ENCODE measurements around the gene PODXL2.
"Not testable (repeated sequence)": the region's sequence is repeated elsewhere in the genome, so short reads cannot be mapped to it uniquely, and the experiment has no call there.

Gene PODXL2

DNA sequence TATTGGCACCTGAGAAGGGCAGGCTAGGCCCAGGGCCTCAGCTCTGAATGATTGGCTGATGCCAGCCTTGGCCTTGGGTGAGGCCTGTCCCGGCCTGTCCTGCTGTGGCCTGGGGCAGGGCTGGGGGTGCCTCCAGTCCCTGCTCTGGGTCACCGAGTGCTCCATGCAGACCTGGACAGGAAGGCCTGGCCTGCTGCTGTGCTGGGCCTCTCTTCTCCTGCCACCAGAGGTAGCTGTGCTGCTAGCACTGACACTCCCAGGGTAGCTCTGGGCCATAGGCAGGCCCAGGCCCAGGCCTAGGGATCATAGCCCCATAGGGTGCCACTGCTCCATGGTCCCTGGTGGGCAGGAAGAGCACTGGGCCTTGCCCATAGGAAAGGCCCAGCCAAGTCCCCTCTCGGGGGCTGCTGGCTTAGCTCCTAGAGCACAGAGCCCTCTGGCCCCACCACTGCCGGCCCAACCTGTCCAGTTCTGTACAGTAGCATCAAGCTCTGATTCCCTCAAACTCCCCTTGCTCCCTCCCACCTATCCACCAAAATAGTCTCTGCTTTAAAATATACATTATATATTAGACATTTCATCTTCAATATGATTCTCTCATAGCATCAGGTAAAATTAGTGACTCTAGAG, 62.0 kb downstream of the PODXL2 start:
- no peak for DNase-seq (ENCODE audit: low read depth)

DNA sequence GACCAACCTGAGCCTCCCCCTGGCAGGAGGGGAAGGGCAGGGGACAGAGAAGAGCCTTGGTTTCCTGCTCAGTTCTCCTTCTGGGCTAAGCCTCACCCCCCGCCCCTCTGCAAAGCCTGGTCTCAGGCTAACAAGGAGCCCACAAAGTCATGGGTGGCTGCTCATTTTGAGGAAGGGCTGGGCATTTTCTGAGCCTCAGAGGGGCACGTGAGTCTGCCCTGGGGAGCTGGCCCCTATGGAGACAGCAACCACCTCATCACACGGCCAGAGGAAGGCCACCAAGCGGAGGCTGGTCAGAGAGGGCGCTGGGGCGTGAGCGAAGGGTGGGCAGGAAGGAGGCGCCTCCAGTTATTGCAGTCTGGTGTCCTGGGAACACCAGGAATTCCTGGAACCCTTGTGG, 62.5 kb downstream of the PODXL2 start:
- DNase-seq (ENCODE audit: low read depth): no peak

- DNase-seq (ENCODE audit: low read depth): no peak
Measured at GRCh38 chr3:127691974-127692373, 63.0 kb downstream of the PODXL2 start.

DNA sequence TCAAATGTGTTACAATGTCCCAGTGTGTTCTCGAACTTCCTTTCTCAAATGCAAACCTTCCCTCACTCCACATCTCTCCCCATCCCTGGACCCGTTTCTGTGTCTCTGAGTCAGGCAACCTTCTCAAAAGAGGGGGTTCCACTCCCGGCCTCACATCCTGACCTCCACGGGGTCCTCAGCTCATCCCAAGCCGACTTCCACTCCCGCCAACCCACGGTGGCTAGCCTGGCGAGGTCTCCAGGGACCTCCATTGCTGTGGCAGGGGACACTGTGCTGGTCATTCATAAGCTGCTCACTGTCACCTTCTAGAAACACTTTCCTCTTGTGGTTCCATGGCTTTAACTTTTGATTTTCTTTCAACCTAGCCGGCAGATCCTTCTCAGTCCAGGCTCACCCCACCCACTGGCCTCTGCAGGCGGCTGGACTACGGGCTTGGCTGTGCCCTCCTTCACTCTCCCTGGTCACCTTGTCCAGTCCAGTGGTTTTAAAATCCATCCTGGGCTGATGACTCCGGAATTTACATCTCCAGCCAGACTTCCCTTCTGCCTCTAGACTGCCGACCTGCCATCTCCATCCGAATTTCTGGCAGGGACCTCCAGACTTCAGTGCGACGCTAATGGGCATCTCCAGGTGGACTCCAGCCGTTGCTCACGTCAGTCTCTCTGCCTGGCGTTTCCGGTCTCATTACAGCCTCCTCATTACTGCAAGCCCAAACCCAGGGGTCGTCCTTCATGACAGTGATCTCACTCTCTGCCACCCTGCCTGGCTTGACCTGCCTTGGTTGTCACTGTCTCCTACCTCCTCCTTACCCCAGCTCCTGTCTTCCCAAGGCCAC, 63.7 kb downstream of the PODXL2 start:
- DNase-seq (ENCODE audit: low read depth): no peak

- no peak for DNase-seq (ENCODE audit: low read depth)
Measured at GRCh38 chr3:127693336-127693843, 64.4 kb downstream of the PODXL2 start.

- peak; percentile 36 for DNase-seq (ENCODE audit: low read depth)
Measured at GRCh38 chr3:127694467-127695215, 65.7 kb downstream of the PODXL2 start.

DNA sequence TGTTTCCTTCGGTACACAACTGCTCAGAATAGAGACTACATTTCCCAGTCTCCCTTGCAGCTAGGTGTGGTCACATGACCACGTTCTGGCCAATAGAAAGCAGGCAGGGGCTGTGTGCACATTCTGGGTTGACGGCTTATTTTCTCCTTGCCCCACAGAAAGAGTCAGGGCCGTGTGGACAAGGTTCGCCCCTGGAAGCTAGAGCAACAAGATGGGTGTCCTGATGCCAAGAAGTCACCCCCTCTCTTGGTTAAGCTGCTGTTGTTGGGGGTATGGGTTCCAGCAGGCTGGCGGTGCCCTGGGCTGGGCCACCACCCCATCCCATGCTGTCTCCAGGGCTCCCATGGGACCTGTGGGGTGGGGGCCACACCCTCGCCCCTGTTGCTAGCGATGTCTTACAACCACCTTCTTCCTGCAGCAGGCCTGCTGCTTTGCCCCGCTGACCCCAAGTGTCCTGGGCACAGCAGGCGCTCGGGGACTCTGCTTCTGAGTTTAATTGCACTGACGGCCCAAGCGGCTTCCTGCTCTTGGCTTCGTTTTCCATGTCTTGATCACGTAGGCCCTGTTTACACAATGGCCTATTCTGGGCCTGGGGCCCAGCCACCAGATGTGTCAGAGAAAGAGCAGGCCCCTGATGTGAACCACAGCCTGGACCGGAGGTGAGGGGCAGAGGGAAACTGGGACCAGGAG, 68.7 kb downstream of the PODXL2 start:
- no peak for DNase-seq (ENCODE audit: low read depth)

GRCh38 chr3:127698286-127698685, 69.3 kb downstream of the PODXL2 start:
- no peak for DNase-seq (ENCODE audit: low read depth)

DNA sequence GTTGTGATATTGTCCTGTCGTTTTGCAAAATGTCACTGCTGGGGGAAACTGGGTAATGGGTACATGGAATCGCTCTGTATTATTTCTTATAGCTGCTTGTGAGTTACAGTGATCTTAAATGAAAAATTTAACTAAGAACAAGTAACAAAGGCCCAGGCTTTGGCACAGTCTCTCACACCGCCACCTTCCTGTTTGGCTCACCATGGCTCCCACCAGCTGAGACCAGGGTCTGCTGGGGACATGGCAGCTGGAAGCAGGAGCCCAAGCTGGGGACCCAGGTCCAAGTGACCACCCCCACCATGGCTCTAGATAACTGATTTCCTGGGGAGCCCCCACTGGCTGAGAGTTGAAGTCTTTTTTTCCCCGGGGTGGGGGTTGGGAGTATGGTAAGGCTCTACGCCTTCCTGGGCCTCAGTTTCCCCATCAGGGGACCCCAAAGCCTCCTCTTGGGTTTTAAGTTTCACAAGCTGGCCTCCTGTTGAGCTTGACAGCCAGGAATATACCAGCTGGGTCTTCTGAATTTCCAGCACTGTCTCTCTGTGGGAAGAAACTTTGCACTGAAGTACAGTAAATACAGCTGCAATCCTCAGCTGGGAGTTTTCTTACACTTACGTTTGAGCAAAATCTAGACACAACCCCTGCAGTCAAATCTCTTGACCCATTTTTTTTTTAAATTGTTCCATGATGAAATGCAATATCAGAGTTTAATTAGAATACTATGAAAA, 69.9 kb downstream of the PODXL2 start:
- no peak for DNase-seq (ENCODE audit: low read depth)

DNA sequence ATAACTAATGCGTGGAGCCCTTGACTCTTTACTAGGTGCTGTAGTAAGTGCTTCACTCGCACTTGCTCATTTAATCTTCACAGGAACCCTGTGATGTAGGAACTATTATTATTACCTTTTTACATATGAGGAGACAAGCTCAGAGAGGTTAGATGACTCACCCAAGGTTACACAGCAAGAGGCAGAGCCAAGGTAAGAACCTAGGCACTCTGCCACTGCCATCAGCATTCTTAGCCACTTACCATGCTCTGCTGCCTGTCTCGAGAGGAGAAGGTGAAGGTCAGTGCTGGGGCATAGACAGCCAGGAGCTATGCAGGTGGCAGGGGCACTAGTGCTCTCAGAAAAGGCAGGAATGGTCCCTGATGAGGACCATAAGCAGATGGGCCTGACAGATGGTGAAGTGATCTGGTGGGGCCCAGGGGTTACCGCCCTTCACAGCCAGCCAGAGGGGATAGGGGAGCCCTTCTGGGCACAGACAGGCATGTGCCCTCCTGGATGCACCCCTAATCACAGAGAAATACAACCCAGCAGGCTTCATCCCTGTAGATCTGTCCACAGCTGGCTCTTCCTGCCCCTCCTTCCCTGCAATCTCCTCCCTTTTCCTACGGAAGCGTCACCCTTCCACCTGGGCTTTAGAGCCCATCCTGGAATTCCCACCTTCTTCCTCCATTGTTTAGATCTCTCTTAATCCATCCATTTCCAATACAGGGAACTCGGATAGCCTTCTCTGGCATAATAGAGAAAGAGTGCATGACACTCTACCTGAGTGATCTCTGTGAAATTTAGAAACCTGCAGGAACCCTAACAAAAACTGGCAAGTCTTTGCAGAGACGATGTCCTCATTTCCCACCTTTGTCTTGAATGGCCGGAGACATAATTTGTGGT, 70.7 kb downstream of the PODXL2 start:
- no peak for DNase-seq (ENCODE audit: low read depth)

DNA sequence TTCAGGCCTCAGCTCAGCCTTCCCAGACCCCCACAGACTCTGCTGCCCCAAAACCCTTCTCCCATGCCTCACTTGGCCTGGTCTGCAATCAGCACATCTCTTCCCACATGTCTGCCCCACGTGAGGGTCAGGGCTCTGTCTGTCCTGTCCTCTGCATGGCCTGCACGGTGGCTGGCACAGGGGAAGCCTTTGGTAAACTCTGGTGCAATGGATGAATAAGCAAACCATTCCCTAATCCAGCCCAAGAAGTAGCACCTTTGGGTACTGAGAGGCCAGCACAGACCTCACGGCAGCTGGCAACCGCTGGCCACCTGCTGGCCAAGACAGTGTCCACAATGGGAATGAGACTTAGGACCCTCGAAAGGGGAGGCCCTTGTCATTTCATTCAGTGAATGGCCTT, 71.4 kb downstream of the PODXL2 start:
- DNase-seq (ENCODE audit: low read depth): no peak

DNA sequence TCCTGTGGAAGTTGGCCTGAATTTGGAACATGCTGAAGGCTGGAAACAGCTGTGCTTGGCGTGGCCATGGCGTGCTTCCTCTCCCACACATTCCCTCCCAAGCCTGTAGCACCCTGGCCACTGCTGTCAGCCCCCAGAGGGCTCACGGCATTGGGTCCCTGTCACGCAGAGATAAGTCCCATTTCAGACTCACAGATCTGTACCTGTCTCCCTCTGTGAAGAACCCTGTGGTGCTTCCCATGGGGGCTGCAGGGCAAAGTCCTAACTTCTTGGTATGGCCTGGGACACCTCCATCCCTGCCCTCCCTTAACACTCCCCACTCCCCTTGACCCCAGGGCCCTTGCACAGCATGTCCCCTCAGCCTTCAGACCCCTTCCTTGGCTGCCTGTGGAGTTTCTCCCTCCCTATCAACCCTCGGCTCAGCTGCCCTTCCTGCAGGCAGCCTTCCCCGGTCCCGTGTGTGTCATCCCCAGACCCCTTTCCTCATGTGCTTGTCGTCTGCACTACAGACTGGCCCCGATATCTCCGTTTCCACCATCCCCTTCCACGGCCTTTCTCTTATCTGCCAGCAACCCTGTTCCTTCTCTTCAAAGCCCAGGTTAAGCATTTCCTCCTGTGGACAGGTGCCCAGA, 72.4 kb downstream of the PODXL2 start:
- no peak for DNase-seq (ENCODE audit: low read depth)

DNA sequence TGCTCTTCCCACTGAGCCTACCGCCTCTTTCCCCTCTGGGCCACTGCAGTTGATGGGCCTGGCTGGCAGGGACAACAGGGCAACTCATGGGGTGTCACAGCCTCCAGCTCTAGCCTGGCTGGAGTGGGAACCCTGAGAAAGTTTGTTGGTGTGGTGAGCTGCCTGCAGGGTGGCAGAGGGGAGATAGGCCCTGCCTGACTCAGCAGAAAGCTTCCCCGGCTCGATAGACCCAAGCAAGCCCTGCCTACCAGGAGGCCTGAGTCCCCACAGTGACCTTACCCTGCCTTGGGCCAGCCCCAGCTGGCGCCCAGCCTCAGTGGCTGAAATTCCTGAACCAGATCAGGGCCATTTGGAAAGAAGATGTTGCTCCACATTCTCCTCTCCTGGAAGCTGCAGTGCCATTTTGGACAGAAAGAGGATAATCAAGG, 73.2 kb downstream of the PODXL2 start:
- no peak for DNase-seq (ENCODE audit: low read depth)

GRCh38 chr3:127704840-127705239, 75.9 kb downstream of the PODXL2 start:
- DNase-seq (ENCODE audit: low read depth): not testable (repeated sequence)

DNA sequence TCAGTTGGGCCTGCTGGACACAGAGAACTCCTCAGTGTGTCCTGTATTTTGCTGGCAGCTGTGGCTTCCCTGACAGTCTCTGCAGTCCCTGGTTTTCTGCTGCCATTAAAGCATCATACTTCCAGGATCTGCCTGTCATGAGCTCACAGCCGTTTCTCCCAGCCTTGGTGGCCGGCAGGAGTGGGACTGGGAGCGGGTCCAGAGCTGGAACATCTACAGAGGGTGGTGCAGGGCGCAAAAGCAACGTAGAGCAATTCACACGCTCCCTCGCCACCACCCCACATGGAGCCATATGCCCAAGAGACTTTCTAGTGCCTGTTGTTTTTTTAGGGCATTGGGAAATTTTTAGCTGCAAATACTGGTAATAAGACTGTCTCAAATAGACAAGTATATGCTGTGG, 77.3 kb downstream of the PODXL2 start:
- no peak for DNase-seq (ENCODE audit: low read depth)

- no peak for DNase-seq (ENCODE audit: low read depth)
Measured at GRCh38 chr3:127706785-127707351, 77.9 kb downstream of the PODXL2 start.

- no peak for DNase-seq (ENCODE audit: low read depth)
Measured at GRCh38 chr3:127707851-127708411, 78.9 kb downstream of the PODXL2 start.

DNA sequence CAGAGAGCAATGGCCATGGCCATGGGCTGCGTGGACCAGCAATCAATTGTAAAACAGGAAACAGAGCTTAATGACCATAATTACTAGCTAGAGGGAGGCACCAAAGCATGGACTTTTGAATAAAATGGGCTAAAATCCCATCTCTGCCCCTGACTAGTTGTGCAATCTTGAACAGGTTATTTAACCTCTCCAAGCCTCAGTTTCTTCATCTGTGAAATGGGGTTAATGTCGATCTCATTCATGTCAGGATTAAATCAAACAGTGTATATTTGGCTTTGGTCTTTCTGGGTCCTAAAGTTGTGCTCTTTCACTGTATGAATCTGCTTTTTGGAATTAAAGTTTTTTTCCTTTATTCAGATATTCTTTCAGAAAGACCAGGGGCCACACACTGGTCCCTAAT, 79.9 kb downstream of the PODXL2 start:
- DNase-seq (ENCODE audit: low read depth): no peak

Measured in activated T-cell treated with anti-CD3 and anti-CD28 coated beads for 1 hour (primary cell).